Tibial nerve (tissue), 4 donors: ENCODE measurements around the gene TMEM200B.

Experiments
- CTCF ChIP-seq, 5 experiments: fragments of 200-600 bp in 3 of 5; fragments of 450-650 bp in 2 of 5; sonication (generic) in 3 of 5; IDR thresholded peaks; one replicate each; pipeline ENCODE4 v1.5.1; 2016 to 2019; ENCODE audit warnings: antibody characterized with exemption in 5 of 5, mild to moderate bottlenecking in 3 of 5, moderate library complexity in 2 of 5
- EP300 ChIP-seq, 2 donors: sonication (generic); formaldehyde crosslinking; IDR thresholded peaks; one replicate each; pipeline ENCODE4 v1.6.1; 2017; ENCODE audit warnings: antibody characterized with exemption in 2 of 2, mild to moderate bottlenecking in 1 of 2
- POLR2A ChIP-seq, 2 donors: fragments of 450-650 bp; IDR thresholded peaks; one replicate each; pipeline ENCODE4 v1.6.1; 2017; ENCODE audit warnings: antibody characterized with exemption in 2 of 2, mild to moderate bottlenecking in 2 of 2, moderate library complexity in 2 of 2

- TF ChIP-seq POLR2A (IDR thresholded peaks at IDR 0.05) (no peak), CTCF (IDR thresholded peaks at IDR 0.05) (no peak), EP300 (IDR thresholded peaks at IDR 0.05) (no peak)
Observed at GRCh38 chr1:29169976-29170375, 46.3 kb upstream of the TMEM200B start.
